T-helper 22 cell (primary cell): ENCODE measurements around the gene LMBR1L.
"Not testable (repeated sequence)": the region's sequence is repeated elsewhere in the genome, so short reads cannot be mapped to it uniquely, and the experiment has no call there.

Source experiments
- DNase-seq: peaks from one replicate; pipeline ENCODE4 v3.0.0-alpha.2; 2020; ENCODE audit warnings: low read depth

LMBR1L gene, protein sequence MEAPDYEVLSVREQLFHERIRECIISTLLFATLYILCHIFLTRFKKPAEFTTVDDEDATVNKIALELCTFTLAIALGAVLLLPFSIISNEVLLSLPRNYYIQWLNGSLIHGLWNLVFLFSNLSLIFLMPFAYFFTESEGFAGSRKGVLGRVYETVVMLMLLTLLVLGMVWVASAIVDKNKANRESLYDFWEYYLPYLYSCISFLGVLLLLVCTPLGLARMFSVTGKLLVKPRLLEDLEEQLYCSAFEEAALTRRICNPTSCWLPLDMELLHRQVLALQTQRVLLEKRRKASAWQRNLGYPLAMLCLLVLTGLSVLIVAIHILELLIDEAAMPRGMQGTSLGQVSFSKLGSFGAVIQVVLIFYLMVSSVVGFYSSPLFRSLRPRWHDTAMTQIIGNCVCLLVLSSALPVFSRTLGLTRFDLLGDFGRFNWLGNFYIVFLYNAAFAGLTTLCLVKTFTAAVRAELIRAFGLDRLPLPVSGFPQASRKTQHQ

DNA sequence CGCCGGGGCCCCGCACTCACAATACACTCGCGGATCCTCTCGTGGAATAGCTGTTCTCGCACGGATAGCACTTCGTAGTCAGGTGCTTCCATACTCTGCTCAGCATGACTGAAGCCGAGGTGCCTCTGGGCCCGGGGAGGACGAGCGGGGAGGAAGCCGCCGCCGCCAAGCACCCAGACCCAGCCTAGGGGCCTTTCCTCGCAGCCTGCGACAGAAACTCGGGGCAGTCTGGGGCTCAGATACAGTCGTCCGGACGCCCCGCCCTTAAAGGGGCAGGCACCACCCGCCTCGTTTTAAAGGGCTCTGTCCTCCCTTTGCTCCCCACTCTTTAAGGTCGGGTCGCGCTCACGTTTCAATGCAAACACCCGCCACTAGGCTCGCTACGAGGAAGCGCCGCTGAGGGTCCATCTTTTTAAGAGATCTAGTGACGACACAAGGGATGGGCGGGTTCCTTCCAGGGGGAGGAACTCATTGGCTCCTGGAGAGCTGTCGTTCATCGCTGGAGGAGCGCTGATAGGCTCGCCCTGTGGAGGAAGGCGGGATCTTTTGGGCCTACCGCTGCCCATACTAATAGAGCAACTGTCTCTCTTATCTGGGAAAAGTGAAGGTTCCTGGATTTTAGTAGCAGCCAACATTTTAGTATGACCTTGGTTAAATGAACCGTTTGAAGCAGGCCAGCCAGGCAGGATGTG is at the start of gene LMBR1L:
Gene LMBR1L, minus strand, starts transcription at position 384 of the 692 bp plus-strand sequence. Its CDS starts 292 bp downstream, at position 92.
- peak; percentile 95 for DNase-seq

DNA sequence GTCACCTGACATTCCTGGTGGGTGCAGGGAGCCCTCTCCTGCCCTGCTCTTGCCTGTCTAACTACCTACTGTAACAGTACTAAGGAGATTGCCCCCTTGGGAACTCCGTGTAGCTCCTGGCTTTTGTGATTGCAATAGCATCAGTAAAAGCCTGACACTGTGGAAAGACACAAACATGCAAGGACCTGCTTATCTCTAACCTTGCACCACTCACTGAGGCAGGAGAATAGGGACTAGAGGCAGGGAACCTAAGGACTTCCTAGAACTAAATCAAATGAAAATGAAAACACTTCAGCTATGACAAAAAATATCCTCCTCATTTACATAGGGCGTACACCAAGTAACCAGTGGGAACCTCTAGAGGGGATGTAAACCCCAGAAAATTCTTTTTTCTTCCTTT is 49.8 kb upstream of the LMBR1L start:
- no peak for DNase-seq

DNA sequence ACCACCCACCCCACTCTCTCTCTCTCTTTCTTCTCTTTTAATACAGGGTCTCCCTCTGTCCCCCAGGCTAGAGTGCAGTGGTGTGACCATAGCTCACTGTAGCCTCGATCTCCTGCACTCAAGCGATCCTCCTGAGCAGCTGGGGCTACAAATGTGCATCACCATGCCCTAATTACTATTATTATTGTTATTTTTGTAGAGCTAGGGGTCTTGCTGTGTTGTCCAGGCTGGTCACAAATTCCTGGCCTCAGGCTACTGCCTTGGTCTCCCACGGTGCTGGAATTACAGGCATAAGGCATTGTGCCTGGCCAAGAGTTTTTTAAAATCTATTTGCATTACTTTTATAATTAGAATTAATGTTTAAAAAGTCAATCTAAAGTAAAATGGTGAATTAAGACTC is 43.6 kb upstream of the LMBR1L start:
- DNase-seq, result no peak

DNA sequence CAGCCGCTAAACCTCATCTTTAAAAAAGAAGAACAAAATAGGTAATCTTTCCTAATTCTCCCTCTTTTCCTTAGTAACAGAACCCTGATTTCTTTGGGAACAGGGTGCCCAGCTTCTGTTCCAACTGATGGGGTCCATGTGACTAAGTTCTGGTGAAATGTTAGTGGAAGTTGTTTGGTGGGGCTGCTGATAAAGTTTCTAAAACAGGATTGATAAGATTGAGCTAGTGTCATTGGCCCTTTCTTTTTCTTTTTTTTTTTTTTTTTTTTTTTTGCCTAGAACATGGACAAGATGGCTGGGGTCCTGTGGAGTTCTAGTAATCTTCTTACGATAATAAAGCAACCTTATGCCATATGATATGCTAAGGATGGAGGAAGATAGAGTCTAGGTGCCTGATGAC is 36.7 kb upstream of the LMBR1L start:
- no peak for DNase-seq

DNA sequence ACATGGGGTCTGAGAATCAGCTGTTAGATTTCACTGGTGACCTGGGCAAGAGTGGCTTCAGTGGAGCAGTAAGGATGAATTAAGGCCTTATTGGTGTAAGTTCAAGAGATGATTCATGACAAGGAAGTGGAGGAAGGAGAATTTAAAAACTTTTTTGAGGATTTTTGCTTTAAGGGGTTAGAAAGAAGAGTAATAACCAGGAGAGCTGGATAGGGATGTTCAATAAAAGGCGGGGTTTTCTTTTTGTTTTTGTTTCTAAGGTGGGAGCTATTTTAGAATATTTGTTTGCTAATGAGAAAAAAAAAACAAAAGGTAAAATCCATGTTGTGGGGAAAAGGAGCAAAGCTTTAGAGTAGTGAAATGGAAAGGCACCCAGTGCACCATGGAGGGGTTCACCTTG is 35.8 kb upstream of the LMBR1L start:
- no peak for DNase-seq

DNA sequence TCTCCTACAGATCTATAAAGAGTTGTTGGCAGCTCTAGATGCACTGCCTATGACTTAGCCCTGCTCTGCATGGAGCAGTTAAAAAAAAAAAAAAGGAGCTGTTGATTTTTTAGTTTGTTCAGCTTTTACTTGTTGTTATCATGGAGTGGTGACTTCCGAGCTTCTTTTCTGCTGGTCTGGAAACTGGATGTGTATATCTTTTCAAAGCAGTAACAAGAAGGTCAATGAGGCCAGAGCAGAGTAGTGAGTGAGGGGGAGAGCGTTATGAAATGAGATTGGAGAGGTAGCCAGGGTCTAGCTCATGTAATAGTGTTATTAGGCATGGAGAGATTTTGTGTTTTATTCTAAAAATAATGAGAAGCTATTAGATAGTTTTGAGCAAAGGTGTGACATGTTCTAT is 33.7 kb upstream of the LMBR1L start:
- no peak for DNase-seq

DNA sequence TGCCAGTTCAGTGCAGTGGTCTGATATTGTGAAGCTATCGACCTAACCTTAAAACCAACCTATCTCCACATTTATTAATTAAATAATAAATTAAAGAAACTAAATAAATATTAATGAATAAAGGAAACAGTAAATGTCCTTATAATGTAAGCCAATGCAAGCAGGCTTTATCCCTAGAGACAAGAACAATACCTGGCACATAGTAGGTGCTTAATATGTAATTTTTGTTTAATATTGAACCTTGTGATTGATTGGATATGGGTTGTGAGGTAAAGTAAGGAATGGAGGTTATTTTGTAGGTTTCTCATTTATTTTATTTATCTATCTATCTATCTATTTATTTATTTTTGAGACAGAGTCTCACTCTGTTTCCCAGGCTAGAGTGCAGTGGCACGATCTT is 28.4 kb upstream of the LMBR1L start:
- DNase-seq, result no peak

DNA sequence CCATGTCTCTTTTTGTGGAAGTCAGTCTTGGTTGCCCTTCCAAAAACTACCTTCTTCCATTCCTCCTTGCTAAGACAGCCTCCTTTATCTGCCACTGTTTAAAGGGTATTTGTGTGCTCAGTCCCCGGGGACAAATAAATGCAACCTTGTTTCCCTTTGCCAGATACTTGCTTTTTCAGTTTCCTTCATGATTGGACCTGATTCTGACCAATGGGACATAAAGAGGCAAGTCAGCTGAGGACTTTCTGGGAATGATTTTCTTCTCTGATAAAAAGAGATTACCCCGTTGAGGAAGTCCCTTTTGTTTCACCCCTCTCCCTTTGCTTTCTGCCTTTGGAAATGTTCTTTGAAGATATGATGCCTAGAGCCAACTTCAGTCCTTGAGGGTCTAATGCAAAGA is 27.9 kb upstream of the LMBR1L start:
- DNase-seq, result no peak

DNA sequence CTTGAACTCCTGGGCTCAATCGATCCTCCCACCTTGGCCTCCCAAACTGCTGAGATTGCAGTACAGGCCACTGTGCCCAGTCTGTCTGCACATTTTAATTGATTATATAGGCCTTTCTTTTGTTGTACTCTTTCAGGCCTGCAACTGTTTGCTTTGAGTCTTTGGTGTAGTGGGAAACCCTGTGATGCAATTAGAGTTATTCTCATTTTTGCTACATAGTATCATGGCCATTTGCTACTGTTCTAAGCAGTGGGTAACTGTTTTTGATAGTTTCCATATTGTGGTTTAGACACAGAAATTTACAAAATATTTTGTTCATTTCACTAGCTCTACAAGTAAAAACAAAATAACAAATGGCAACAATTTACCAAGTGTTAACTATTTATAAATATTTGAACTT is 26.8 kb upstream of the LMBR1L start:
- no peak for DNase-seq

DNA sequence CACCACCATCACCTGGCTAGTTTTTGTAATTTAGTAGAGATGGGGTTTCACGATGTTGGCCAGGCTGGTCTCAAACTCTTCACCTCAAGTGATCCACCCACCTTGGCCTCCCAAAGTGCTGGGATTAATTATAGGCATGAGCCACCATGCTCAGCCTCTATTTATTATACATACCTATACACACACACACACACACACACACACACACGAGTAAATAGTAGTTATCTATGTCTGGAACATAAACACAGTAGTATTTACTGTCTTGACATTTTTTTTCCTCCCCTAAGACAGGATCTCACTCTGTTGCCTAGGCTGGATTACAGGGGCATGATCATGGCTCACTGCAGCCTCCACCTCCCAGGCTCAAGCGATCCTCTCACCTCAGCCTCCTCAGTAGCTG is 26.4 kb upstream of the LMBR1L start:
- DNase-seq, result not testable (repeated sequence)

DNA sequence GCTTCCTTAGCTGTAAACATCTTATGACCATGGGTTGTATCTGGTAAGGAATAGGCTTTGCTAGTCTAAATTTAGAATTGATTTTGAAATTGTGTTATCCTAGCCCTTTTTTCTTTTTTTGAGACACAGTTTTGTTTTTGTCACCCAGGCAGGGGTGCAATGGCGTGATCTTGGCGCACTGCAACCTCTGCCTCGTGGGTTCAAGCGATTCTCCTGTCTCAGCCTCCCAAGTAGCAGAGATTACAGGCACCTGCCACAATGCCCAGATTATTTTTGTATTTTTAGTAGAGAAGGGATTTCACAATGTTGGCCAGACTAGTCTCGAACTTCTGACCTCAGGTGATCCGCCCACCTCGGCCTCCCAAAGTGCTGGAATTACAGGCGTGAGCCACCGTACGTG is 22.9 kb upstream of the LMBR1L start:
- no peak for DNase-seq

DNA sequence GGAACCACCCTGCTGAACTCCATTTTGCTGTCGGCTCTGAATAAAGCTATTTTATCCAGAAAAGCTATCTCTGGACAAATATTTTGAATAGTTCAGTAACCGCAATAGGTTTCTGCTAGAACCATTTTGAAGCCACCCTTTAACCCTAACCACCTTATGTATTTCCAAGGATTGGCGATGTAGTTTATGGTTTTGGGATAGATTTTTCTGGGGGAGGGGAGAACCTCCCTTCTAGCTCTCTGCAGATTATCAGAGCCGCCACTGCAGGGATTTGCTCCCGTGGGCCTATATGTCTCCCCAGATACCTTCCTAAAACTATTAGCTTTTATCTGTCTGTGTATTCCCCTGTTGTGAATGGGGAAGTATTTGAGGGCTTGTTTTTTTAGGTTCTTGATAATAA is 22.4 kb upstream of the LMBR1L start:
- DNase-seq, result no peak

DNA sequence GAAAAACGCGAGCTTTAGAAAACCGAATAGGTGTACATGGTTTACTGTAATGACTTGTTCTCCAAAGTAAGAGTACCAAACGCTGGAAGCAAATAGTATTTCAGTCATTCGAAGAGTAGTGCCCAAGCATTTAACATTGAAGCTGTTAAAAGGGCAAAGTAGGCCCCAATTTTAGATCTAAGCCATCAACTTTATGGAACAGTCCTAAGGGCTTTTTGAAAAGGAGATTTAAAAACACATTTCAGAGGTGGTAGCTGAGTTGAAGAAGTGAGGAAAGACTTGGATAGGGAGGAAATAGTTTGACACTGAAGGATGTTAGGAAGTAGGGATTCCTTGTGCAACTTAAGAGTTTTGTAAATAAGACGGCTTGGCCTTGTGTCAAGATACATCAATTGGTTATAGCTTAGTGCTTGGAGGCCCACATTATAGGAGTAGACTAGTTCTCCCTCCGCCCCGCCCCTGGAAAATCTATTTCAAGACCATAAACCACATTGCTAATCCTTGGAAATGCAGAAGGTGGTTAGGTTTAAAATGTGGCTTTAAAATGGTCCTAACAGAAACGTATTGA is 21.3 kb upstream of the LMBR1L start:
- DNase-seq, result no peak

DNA sequence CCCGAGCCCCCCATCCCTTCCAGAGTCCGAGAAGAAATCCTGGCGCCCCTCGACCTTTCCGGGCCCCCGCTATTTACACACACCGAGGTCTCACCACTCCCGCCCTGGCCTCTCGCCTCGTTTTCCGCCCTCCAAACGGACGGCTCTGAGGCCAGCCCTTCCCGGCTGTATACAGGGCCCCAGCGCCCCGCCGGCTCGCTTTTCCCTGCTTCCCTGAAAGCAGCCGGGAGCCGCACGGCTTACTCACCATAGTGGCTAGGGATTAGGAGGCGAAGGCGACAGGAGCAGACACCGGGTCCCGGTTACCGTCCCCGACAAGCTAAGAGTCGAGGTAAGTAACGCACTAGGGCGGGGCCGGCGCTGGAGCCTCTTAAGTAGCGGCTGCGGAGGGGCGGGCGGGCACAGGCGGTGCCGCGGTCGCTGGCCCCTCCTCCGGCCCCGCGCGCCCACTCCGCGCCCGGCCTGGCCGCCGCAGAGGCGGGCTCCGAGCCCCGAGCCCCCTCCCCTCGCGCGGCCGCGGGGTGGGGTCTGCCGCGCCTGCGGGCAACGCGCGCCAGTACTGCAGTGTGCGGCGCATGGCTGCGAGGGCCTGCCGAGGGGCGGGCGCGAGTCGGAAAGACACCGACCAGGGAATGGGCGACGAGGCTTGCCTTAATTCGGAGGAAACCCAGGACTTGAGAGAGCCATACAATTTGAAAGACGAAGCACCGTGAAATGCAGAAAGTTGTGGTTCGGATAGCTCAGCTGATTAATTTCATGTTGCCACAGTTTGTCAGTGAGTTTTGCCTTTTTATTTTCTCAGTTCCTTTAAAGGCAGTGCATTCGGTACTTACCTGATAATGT is 20.6 kb upstream of the LMBR1L start, which contains the start of gene TUBA1B:
Gene TUBA1B, minus strand, starts transcription at position 345 of the 843 bp plus-strand sequence. Its CDS starts 95 bp downstream, at position 250.
- DNase-seq, result peak; percentile 82

DNA sequence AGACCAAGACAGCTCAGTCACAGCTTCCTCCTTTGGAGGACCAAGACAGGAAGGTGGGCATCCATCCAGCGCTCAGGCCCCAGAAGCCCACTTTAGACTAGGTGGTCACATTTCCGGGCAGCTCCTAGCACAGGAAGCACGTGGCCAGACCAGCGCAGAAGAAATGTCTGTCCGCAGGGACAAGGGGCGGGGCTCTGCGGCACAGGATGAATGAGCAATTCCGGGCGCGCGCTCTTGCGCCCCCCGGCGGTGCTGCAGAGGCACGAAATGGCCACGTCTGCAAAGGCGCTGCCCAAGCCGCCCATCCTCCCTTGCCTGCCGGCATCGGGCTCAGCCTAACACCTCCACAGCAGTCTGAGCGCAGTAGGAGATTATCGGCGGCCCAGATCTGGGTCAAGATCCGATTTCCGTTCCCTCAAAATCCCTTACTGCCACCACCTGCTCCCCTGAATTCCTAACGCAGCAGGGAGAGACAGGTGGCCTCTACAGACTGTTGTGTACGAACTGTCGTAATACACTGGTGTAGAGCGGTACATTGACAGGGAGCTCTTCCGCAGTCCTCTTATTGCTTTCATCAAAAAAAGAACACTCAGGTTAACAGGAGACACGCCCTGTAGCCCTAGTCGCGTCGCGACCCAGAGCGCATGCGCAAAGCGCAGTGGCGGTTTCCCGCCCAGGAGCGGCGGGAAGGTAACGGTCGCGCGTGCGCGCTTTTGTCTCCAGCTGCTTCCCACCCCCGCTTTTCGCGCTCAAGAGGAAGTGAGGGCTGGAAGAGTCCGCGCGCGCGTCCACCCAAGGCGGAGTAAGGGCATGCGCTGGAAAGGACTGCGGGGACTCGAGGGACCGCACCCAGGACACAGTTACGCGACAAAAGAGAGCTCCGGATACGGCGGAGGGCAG is 19.8 kb upstream of the LMBR1L start:
- DNase-seq, result peak; percentile 85

DNA sequence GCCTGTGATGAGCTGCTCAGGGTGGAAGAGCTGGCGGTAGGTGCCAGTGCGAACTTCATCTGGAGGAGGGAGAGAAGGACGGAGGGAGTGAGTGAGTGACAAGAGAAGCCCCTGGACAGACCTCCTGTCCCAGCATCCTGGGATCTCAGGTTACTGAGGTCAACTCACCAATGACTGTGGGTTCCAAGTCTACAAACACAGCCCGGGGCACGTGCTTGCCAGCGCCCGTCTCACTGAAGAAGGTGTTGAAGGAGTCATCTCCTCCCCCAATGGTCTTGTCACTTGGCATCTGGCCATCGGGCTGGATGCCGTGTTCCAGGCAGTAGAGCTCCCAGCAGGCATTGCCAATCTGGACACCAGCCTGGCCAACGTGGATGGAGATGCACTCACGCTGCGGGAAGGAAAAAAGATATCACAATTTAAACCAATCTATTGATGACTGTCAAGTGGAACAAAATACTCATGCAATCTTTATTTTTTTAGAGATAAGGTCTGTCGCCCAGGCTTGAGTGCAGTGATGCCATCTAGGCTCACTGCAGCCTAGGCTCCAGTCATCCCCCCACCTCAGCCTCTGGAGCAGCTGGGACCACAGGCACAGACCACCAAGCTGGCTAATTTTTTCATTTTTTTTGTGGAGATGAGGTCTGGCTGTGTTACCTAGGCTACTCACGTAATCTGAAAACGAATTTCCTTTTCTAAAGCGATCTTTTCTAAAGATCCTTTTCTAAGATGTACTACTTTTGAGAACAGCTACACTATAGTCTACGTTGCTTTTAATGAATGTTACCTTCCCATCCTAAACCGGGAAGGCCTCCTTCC is 18.9 kb upstream of the LMBR1L start:
- no peak for DNase-seq

DNA sequence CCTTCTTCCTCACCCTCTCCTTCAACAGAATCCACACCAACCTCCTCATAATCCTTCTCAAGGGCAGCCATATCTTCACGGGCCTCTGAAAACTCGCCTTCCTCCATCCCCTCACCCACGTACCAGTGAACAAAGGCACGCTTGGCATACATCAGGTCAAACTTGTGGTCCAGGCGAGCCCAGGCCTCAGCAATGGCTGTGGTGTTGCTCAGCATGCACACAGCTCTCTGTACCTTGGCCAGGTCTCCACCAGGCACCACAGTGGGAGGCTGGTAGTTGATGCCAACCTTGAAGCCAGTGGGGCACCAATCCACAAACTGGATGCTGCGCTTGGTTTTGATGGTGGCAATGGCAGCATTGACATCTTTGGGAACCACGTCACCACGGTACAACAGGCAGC is 17.3 kb upstream of the LMBR1L start:
- DNase-seq, result not testable (repeated sequence)

DNA sequence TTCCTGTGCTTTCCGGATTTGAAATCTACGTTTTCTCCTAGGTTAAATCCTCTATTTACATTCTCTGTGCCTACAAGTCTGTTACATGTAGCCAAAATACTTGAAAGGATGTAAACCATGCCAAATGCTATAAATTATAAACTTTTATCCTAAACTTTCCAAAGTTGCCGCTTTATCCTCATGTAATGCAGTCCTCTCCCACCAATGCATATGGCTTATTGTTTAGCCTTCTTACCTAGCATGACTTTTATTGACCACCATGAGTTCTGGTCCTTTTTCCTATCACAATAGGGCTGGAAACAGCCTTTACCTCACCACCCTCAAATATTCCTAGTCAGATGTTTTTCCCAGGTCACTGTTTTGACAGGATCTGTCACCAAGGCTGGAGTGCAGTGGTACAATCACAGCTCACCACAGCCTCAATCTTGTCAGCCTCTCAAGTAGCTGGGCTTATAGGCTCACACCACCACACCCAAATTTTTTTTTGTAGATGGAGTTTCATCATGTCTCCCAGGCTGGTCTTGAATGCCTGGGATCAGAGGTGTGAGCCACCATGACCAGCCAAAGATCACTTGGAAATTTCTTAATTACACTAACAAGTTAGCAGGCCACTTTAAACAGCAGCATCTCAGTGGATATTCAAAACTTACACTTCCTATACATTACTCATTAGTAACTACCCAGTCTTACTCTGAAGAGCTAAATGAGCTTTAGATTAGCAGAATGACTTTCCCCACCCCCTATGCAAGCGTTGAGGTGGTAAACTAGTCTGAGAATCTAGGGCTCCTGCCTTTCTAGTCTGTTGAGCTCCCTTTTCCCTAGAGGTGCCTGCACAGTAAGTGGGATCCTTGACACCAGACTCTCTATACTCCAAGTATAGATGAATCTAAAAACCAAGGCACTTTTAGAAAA is 16.5 kb upstream of the LMBR1L start:
- no peak for DNase-seq
